ENCODE results near the gene RALGAPA2. TPM values are rescaled to one million over a fixed set of nuclear protein-coding genes. Genes with fewer than 3 reads are reported as not detected.

The RALGAPA2 gene
- total and polyA plus RNA-seq, 8 donors = 34.5 to 79.8 (median 43.1) TPM

- TF ChIP-seq, protein P1, sequence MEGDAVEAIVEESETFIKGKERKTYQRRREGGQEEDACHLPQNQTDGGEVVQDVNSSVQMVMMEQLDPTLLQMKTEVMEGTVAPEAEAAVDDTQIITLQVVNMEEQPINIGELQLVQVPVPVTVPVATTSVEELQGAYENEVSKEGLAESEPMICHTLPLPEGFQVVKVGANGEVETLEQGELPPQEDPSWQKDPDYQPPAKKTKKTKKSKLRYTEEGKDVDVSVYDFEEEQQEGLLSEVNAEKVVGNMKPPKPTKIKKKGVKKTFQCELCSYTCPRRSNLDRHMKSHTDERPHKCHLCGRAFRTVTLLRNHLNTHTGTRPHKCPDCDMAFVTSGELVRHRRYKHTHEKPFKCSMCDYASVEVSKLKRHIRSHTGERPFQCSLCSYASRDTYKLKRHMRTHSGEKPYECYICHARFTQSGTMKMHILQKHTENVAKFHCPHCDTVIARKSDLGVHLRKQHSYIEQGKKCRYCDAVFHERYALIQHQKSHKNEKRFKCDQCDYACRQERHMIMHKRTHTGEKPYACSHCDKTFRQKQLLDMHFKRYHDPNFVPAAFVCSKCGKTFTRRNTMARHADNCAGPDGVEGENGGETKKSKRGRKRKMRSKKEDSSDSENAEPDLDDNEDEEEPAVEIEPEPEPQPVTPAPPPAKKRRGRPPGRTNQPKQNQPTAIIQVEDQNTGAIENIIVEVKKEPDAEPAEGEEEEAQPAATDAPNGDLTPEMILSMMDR (IDR thresholded peaks at IDR 0.05) = no peak
- Histone ChIP-seq H3K36me3 (peaks cover 0 to 84% of the 10 kb centered on the region in 2 donors), H3K27ac (no peak overlapping the region), H3K27me3 (no peaks in the 10 kb centered on the region), H3K4me1 (no peaks in the 10 kb centered on the region), H3K9me3 (no peaks in the 10 kb centered on the region), H3K4me3 (no peak overlapping the region)
- ATAC-seq (peak; percentile 70), DNase-seq (no peak)
- intact Hi-C loops (cut with DNase I) = no loop called here
Measured at GRCh38 chr20:20503777-20504530, 208.5 kb downstream of the RALGAPA2 start.

DNA sequence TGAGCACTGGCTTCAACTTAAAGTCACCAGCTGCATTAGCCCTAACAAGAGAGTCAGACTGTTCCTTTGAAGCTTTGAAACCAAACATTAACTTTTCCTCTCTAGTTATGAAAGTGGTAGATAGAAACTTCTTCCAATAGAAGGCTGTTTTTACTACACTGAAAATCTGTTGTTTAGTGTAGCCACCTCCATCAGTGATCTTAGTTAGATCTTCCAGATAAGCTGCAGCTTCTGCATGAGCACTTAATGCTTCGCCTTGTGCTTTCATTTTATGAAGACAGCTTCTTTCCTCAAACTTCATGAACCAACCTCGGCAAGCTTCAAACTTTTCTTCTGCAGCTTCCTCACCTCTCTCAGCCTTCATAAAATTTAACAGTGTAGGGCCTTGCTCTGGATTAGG is 211.3 kb downstream of the RALGAPA2 start:
- DNase-seq (no peak), ATAC-seq (no peak)
- Histone ChIP-seq H3K4me3 (no peak overlapping the region), H3K27ac (no peak overlapping the region), H3K27me3 (no peaks in the 10 kb centered on the region), H3K36me3 (peaks cover 0 to 92% of the 10 kb centered on the region in 2 donors), H3K4me1 (peaks cover 0 to 6% of the 10 kb centered on the region in 2 donors), H3K9me3 (no peaks in the 10 kb centered on the region)
- intact Hi-C loops (cut with DNase I) = no loop called here
- TF ChIP-seq, protein P1 (IDR thresholded peaks at IDR 0.05) = no peak

DNA sequence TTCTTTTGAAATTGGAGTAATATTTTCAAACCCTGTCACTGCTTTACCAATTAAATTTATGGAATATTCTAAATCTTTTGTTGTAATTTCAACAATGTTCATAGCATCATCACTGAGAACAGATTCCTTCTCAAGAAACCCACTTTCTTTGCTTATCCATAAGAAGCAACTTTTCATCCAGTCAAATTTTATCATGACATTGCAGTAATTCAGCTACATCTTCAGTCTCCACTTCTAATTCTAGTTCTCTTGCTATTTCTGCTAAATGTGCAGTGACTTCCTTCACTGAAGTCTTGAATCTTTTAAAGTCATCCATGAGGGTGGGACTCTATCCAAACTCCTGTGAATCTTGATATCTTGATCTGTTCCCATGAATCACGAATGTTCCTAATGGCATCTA is 212.1 kb downstream of the RALGAPA2 start:
- TF ChIP-seq, protein P1 (IDR thresholded peaks at IDR 0.05) = no peak
- ATAC-seq (no peak), DNase-seq (no peak)
- Histone ChIP-seq H3K27me3 (no peaks in the 10 kb centered on the region), H3K9me3 (no peaks in the 10 kb centered on the region), H3K4me3 (no peak overlapping the region), H3K27ac (no peak overlapping the region), H3K4me1 (peaks cover 0 to 6% of the 10 kb centered on the region in 2 donors), H3K36me3 (peaks cover 0 to 99% of the 10 kb centered on the region in 2 donors)
- intact Hi-C loops (cut with DNase I) = no loop called here

DNA sequence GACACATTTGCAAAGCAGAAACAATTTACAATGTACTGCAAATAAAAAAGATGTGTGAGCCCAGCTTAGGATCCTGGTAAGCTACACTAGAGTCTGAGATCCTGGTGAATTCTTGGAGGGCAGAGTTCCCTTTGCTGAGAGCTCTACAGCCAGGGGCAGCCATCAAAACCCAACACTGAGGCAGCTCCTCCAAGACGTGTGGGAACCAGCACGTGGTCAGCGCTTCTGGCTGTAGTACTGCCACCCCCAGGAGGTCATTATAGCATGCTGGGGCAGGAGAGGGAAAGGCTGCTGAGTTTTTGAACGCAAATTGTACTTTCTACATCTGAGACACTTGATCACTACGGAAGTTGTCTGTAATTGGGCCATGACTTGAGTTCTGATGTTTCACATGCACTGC is 213.0 kb downstream of the RALGAPA2 start:
- DNase-seq = peak in 1 of 4 donors; percentile 10
- peaks cover 0 to 99% of the 10 kb centered on the region in 2 donors for H3K36me3 ChIP-seq
- ATAC-seq = no peak

More for the DNA sequence above, 213.0 kb downstream of the RALGAPA2 start:
- peaks cover 0 to 6% of the 10 kb centered on the region in 2 donors for H3K4me1 ChIP-seq
- no peak overlapping the region for H3K4me3 ChIP-seq
- H3K27me3 ChIP-seq = no peaks in the 10 kb centered on the region
- TF ChIP-seq, protein P1 (IDR thresholded peaks at IDR 0.05) = no peak
- no peak overlapping the region for H3K27ac ChIP-seq
- intact Hi-C loops (cut with DNase I) = no loop called here
- no peaks in the 10 kb centered on the region for H3K9me3 ChIP-seq
